OCI-LY1 (cell line): ENCODE data around the gene CYBA.
A peak's percentile ranks its signal among the peaks of the same experiment; 100 is the strongest.

Experiments
- H2AFZ ChIP-seq: fragments of 200-600 bp; sonication (generic), shearing (Covaris generic); 2 replicates; pipeline ENCODE4 v1.6.0; 2014; ENCODE audit warnings: antibody characterized with exemption, mild to moderate bottlenecking, low read length
- H3F3A ChIP-seq: fragments of 200-600 bp; sonication (generic), shearing (Covaris generic); 2 replicates; pipeline ENCODE4 v1.6.0; 2014; ENCODE audit warnings: mild to moderate bottlenecking, antibody characterized with exemption, low read length, moderate library complexity; ENCODE audit not compliant: insufficient read depth
- H3K27ac ChIP-seq: fragments of 200-600 bp; sonication (generic); 2 replicates; pipeline ENCODE4 v1.5.1; 2014; ENCODE audit warnings: low read length, mixed run types, mild to moderate bottlenecking, low read depth; ENCODE audit not compliant: poor library complexity, severe bottlenecking
- H3K27me3 ChIP-seq: fragments of 200-600 bp; sonication (generic); 2 replicates; pipeline ENCODE4 v1.6.0; 2014; ENCODE audit warnings: antibody characterized with exemption, mild to moderate bottlenecking, low read length, moderate library complexity; ENCODE audit not compliant: insufficient read depth
- H3K36me3 ChIP-seq: fragments of 200-600 bp; sonication (generic); 2 replicates; pipeline ENCODE4 v1.6.1; 2014; ENCODE audit warnings: mild to moderate bottlenecking, antibody characterized with exemption, low read length, moderate library complexity, mixed read lengths; ENCODE audit not compliant: insufficient read depth
- H3K4me1 ChIP-seq: fragments of 200-600 bp; sonication (generic); 2 replicates; pipeline ENCODE4 v1.5.1; 2014; ENCODE audit warnings: mild to moderate bottlenecking, low read length, moderate library complexity; ENCODE audit not compliant: insufficient read depth, severe bottlenecking
- H3K4me2 ChIP-seq: fragments of 200-600 bp; sonication (generic), shearing (Covaris generic); 2 replicates; pipeline ENCODE4 v1.6.1; 2014; ENCODE audit warnings: low read length
- H3K4me3 ChIP-seq: fragments of 200-600 bp; sonication (generic); 2 replicates; pipeline ENCODE4 v1.5.1; 2014; ENCODE audit warnings: low read length, low read depth, mild to moderate bottlenecking, mixed read lengths; ENCODE audit not compliant: poor library complexity, severe bottlenecking
- H3K79me2 ChIP-seq: fragments of 200-600 bp; shearing (Covaris generic); 2 replicates; pipeline ENCODE4 v1.6.1; 2016; ENCODE audit warnings: mixed run types, low read length, mixed read lengths; ENCODE audit not compliant: insufficient read depth
- H3K9ac ChIP-seq: fragments of 200-600 bp; sonication (generic), shearing (Covaris generic); 2 replicates; pipeline ENCODE4 v1.6.1; 2014; ENCODE audit warnings: mild to moderate bottlenecking, low read length, mixed read lengths
- H3K9me2 ChIP-seq: fragments of 200-600 bp; sonication (generic), shearing (Covaris generic); 2 replicates; pipeline ENCODE4 v1.6.1; 2014; ENCODE audit warnings: low read depth, mild to moderate bottlenecking, low read length, mixed read lengths
- H3K9me3 ChIP-seq: fragments of 200-600 bp; shearing (Covaris generic); 2 replicates; pipeline ENCODE4 v1.6.1; 2014; ENCODE audit warnings: low read length, mixed read lengths
- H4K20me1 ChIP-seq: fragments of 200-600 bp; sonication (generic), shearing (Covaris generic); 2 replicates; pipeline ENCODE4 v1.6.0; 2016; ENCODE audit warnings: mild to moderate bottlenecking, low read length; ENCODE audit not compliant: insufficient read depth
- EZH2 ChIP-seq: fragments of 200-600 bp; sonication (generic), shearing (Covaris generic); IDR thresholded peaks from 2 replicates; pipeline ENCODE4 v1.8.0; 2017; ENCODE audit warnings: borderline replicate concordance, mixed run types, mild to moderate bottlenecking, antibody characterized with exemption, low read length, moderate library complexity, mixed read lengths
- TF ChIP-seq, protein P1 (sequence below): fragments of 200-600 bp; sonication (generic), shearing (Covaris generic); IDR thresholded peaks from 2 replicates; pipeline ENCODE4 v1.5.1; 2017; ENCODE audit warnings: mild to moderate bottlenecking, antibody characterized with exemption, low read length, moderate library complexity, mixed read lengths

The CYBA gene

DNA sequence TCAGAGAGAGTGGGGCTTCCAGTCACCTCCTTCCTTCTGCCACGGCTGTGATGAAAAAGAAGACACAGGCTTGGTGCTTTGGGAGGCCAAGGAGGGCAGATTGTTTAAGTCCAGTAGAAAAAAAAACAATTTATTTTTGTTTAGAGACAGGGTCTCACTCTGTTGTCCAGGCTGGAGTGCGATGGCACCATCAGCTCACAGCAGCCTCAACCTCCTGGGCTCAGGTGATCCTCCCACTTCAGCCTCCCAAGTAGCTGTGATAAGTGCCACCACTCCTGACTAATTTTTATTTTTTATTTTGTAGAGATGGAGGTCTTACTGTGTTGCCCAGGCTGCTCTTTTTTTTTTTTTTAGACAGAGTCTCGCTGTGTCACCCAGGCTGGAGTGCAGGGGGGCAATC, 14.7 kb upstream of the CYBA start:
- Histone ChIP-seq H3K36me3 (peaks cover 15% of the 10 kb centered on the region), H3K27me3 (no peaks in the 10 kb centered on the region), H2AFZ (no peak overlapping the region), H3K4me3 (peak overlapping the region; percentile 85), H3K4me2 (peak overlapping the region; percentile 81; the same call in 1 of the 2 replicates), H4K20me1 (no peaks in the 10 kb centered on the region), H3K9me2 (no peaks in the 10 kb centered on the region), H3K4me1 (peaks cover 36% of the 10 kb centered on the region), H3K9ac (no peak overlapping the region; the same call in 1 of the 2 replicates), H3F3A (no peaks in the 10 kb centered on the region), H3K27ac (peak overlapping the region; percentile 87), H3K79me2 (peaks cover 12% of the 10 kb centered on the region), H3K9me3 (no peaks in the 10 kb centered on the region)
- TF ChIP-seq, protein P1, sequence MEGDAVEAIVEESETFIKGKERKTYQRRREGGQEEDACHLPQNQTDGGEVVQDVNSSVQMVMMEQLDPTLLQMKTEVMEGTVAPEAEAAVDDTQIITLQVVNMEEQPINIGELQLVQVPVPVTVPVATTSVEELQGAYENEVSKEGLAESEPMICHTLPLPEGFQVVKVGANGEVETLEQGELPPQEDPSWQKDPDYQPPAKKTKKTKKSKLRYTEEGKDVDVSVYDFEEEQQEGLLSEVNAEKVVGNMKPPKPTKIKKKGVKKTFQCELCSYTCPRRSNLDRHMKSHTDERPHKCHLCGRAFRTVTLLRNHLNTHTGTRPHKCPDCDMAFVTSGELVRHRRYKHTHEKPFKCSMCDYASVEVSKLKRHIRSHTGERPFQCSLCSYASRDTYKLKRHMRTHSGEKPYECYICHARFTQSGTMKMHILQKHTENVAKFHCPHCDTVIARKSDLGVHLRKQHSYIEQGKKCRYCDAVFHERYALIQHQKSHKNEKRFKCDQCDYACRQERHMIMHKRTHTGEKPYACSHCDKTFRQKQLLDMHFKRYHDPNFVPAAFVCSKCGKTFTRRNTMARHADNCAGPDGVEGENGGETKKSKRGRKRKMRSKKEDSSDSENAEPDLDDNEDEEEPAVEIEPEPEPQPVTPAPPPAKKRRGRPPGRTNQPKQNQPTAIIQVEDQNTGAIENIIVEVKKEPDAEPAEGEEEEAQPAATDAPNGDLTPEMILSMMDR, result no peak
- no peak for TF ChIP-seq EZH2

DNA sequence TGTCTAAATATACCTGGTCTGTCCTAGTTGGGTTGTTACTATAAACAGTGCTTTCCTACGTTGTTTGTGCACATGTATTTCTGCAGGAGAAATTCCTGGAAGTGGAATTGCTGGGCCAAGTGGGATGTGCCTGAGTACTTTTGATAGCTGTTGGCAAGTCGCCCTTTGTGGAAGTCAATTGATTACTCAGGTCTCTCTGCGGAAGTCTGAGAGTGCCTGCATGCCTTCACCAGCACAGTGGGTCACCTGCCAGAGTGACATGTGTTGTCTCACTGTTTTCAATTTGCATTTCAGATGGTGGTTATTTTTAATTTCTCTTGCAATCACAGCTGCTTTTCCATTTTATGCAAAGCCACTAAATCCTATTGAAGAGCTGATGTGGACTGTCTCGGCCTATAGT, 14.3 kb upstream of the CYBA start:
- Histone ChIP-seq H3K9me3 (no peaks in the 10 kb centered on the region), H3K9me2 (no peaks in the 10 kb centered on the region), H3K27me3 (no peaks in the 10 kb centered on the region), H3K4me3 (peak overlapping the region; percentile 85), H3K4me2 (peak overlapping the region; percentile 81), H3K27ac (peak overlapping the region; percentile 87), H3K36me3 (peaks cover 17% of the 10 kb centered on the region), H3K4me1 (peaks cover 36% of the 10 kb centered on the region), H2AFZ (no peak overlapping the region), H3F3A (no peaks in the 10 kb centered on the region), H4K20me1 (no peaks in the 10 kb centered on the region), H3K79me2 (peaks cover 12% of the 10 kb centered on the region), H3K9ac (peak overlapping the region; percentile 26)
- no peak for TF ChIP-seq EZH2

DNA sequence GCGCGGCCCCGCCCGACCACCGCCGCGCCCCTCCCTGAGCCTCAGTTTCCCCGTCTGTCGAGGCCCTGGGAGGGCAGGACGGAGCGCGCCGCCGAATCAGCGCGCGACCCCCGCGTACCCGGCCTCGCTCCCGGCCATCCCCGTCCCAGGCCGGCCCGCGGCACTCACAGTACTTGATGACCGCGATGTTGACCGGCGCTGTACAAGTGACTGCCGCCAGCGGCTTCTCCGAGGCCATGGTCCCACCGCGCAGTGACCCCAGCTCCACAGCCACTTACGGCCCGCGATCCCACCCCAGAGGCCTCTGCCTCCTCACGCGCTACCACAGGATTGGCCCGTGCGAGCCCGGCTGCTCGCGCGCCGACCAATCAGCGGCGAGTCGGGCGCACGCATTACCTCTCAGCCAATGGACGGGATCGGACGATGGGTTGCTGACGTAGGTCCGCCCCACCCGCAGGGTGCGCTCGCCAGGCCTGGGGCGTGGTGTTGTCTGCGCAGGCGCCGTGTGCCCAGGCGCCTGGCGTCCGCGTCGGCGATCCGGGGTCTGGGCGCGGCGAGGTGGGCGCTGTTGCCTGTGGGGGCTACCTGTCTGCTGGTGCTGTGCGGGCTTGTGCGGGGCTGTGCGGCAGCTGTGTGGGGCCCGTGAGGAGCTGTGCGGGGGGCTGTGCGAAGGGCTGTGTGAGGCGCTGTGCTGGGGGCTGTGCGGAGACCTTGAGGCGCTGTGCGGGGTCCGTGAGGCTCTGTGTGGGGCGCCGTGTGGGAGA, 12.2 kb upstream of the CYBA start, which contains the start of gene MVD:
MVD (minus strand) TSS at position 249 of the 764 bp plus-strand sequence; CDS start at position 238, 11 bp downstream.
- Histone ChIP-seq H2AFZ (no peak within 1 kb of the TSS), H3F3A (no peaks in the 10 kb centered on the region), H3K27ac (peak within 1 kb of the TSS; percentile 87), H3K9me3 (no peaks in the 10 kb centered on the region), H3K4me3 (peak within 1 kb of the TSS; percentile 85), H4K20me1 (no peaks in the 10 kb centered on the region), H3K27me3 (no peaks in the 10 kb centered on the region), H3K36me3 (peaks cover 10% of the 10 kb centered on the region; the same call in 1 of the 2 replicates), H3K79me2 (peaks cover 12% of the 10 kb centered on the region), H3K9ac (peak within 1 kb of the TSS; percentile 82), H3K9me2 (no peaks in the 10 kb centered on the region), H3K4me1 (peaks cover 41% of the 10 kb centered on the region), H3K4me2 (peak within 1 kb of the TSS; percentile 81)
- no peak for TF ChIP-seq EZH2
- TF ChIP-seq, protein P1, result peak; percentile 7; the same call in 1 of the 2 replicates
